GM21360 (cell line): Measurements from ENCODE around the gene TTC9B.

Experiments used
- ATAC-seq: cut with Tn5 transposase; IDR thresholded peaks from one replicate; pipeline ENCODE4 v1.9.1; 2021; ENCODE audit warnings: mild to moderate bottlenecking, moderate library complexity; ENCODE audit not compliant: unreplicated experiment

Gene TTC9B

DNA sequence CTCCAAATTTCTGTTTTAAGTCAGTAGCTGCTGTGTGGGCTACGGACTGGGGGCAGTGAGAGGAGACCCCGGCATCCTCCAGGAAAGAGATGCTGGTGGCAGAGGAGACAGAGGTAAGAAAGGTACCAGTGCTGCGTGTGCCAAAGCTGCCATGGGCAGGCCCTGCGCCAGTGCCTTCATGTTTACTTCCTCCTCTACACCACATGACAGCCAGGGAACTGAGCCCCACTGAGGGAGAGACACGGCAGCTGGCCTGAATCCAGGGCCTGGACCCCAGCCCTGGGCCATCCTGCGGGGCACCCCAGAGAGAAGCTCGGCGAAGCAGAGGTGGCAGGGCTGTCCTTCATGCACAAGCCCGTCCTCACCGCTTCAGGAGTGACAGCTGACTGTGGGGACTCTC lies 31.0 kb upstream of the TTC9B start:
- no peak for ATAC-seq

DNA sequence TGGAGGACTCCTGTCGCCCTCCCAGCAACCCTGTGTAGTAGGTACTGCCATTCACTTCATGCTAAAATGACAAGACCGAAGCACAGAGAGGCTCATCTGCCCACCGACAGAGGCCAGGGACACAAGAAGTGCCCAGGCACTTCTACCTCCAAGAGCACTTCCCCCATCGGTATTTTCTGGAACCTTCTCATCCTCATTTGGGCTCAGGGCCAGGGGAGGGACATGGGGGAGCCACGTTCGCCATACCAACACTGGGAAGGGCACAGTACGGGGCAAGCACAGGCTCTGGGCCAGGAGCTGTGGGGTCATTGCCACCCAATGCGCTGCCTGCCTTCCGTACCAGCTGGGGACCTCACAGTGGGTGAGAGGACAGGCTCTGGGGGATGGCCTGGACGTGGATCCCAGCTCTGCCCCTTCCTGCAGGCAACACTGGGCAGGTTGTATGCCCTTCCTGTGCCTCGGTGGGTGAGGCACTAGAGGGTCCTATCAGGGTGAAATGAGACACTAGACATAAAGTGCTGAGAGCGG lies 29.6 kb upstream of the TTC9B start:
- no peak for ATAC-seq

DNA sequence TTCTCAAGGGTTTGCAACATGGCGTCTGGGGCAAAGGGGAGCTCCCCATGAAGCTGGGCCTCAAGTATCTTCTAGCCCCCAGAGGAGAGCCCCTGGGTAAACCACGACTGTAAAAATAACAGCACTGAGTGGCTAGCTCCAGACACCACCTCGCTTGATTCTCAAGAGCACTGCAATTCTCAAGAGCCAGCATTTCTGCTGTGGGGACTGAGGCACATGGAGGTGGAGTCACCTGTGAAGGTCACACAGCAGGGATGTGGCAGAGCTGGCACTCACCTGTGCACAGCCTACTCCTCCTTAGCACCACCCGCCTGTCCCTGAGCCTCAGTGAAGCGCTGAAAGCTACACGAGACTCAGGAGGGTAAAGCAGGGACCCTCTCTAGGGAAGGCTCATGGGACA lies 29.0 kb upstream of the TTC9B start:
- no peak for ATAC-seq

DNA sequence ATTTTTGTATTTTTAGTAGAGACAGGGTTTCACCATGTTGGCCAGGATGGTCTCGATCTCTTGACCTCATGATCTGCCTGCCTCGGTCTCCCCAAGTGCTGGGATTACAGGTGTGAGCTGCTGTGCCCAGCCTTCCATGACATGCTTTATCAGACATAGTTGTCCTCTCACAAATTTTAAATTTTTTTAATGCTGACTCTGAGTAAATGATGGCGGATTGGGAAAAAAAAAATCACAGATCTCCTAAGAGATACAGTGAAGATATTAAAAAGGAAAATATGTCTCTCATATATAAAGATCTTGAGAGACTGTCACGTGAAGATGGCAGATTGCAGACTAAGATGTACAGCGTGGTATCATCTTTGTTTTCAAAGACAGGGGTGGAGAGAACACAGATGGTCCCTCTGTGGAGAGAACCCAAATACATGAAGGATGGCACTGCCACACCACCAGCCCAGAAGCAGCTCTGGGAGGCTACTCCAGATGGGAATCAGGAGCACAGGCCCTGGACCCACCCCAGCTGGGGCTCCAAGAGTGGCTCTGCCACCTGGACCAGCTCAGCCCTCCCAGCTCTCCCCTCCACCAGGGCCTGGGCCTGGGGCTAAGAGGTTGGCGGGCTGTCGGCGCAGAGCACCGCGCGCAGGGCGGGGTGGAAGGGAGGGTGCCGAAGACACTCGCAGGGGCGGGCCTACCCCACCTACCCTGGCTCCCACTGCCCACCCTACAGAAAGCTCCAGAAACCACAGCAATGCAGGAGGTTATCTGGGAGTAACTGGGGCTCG lies 28.3 kb upstream of the TTC9B start:
- ATAC-seq = no peak

DNA sequence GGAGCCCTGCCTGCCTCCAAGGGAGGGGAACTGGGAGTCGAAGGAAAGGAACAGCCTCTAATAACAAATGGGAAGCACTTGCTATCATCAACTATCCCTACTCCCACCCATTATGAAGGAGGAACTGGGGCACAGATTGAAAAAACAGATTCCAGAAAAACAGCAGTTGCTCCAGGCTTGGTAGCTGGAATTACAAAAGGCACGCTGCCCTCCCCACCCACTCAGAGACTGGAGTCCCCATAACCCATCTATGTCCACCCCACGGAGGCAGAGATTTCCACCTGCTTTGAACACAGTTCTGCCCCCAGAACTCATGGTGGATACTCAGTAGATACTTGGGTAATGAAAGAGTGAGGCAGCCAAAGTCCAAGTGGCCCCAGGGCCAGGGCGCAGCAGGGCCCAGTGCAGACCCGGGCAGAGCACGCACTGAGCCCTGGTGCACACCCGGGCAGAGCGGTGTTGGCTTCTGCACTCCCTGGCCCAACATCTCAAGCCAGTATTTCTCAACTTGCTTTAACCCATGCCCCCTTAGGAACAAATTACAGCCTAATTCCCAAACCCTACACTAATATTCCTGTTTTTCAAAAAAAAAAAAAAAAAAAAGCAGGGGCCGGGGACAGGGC lies 27.4 kb upstream of the TTC9B start:
- no peak for ATAC-seq

DNA sequence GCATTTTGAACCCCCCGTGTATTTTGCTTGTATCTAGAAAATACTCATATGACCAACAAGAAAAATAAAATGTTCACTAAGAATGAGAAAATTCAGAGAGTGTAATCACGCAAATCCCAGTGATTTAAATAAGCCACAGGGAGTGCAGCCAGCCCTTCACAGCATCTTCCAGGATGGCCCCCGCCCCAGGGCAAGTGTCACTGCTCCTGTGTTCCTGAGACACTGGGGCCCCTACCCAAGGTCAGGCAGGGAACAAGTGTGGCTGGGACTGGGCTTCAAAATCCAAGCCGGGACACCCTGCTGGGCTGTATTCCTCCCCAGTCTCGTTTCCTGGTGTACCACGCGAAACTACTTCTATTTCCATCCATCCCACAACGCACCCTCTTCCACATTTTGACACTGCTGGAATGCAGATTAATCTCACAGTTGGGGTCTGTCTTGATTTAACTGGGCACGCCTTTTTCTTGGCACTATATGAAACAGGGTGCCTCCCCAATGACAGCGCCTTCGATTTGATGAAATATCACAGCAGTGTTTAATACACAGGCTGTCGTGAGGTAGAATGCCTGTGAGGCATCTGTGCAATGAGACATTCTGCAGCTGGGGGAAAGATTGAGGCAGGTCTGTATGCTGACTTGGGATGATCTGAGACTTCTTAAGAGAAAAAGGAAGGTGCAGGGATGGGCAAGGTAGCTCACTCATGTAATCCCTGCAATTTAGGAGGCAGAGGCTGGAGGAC lies 26.6 kb upstream of the TTC9B start:
- ATAC-seq = no peak

DNA sequence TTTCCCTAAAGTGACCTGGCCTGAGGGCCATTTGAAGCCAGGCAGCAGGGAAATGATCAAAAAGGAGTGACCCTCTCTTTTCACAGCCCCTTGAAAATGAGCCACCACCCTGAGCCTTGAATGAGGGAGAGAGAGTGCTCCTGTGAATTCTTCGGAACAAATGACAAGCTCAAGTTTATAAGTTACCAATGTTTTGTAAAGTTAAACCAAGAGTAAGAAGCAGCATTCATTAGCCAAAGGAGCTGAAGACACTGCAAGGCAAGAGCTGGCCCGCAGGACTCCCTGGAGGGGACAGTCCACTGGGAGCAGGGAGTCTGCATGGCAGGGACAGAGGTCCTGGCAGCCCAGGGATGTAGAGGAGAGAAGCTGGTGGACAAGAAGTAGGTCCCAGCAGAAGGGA lies 25.0 kb upstream of the TTC9B start:
- no peak for ATAC-seq

DNA sequence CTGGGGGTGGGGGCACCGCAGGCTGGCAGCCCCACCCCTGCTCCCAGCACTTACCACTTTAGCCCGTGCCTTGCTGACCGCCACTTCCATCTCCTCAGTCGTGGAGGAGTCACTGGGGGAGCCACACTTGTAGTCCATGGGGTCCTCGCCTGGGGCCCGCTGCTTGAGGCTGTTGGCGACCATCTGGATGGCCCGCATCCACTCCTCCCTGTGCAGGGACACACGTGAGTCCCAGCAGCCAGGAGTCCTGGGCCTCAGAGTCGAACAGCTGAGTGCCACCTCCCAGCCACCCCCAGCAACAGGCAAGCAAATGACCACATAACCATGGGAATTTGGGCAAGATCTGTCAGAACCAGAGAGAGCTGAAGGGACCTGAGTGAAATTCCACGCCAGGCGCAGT lies 24.3 kb upstream of the TTC9B start:
- ATAC-seq = no peak

DNA sequence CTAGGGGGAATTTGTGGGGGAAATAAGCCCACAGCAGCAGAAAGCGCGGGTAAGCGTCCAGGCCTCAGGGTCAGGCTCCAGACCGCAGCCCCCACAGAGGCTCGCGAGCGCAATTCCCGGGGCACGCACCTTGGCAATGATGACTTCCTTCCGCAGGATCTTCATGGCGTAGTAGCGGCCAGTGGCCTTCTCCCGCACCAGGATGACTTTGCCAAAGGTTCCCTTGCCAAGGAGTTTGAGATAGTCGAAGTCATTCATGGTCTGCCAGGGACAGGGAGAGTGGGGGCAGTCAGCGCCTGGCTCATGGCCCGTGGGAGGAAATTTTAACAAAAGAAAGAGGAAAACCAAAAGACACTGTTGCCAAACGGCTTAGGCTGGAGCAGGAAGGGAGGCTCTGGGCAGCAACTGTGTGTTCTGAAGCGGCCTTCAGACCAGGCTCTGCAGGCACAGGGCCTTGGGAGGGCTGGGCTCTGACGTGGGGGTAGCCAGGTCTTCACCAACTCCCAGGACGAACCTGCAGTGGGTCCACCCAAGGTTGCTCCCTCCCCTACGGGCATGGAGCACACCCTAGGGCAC lies 23.7 kb upstream of the TTC9B start:
- ATAC-seq = no peak

DNA sequence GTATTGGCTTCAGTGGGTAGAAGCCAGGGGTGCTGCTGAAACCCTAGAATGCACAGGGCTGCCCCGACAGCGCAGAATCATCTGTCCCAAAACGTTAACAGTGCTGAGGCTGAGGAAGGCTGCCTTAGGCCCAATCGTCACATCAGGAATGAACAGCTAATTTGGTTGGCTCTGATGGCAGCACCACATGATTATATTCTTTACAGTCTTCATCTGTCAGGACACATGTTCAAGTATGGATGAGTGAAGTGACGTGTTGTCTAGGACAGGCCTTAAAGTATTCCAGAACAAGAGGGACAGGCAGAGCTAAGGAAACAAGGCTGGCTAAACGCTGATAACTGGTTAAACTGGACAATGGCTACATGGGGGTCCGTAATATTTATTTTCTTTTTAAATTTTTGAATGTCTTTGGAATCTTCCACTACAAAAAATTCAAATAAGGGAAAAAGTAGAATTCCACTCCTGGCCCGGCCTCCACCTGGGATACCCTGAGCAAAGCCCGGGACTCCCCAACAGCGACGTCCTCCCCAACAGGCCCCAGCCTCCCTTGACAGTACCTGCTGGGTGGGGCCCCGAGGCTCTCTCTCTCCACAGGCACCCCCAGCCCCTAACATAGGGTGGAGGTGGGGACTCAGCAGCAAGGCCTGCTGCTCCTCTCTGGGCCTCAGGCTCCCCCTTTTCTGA lies 23.1 kb upstream of the TTC9B start:
- no peak for ATAC-seq

DNA sequence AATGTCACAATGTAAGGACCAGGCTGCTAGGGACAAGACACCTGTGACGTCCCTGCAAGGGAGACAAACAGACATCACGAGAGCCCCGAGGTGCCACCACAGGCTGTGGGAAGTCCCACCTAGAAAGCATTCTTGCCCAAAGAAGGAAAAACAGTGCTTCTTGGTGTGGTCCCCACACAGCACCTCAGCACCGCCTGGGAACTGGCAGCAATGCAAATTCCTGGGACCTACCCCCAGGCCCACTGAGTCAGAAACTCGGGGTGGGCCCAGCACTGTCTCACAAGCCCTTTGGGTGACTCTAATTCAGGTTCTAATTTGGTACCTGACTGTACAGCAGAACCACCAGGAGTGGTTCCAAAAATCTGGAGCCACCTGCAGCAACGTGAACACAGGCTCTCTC lies 22.1 kb upstream of the TTC9B start:
- ATAC-seq = no peak

DNA sequence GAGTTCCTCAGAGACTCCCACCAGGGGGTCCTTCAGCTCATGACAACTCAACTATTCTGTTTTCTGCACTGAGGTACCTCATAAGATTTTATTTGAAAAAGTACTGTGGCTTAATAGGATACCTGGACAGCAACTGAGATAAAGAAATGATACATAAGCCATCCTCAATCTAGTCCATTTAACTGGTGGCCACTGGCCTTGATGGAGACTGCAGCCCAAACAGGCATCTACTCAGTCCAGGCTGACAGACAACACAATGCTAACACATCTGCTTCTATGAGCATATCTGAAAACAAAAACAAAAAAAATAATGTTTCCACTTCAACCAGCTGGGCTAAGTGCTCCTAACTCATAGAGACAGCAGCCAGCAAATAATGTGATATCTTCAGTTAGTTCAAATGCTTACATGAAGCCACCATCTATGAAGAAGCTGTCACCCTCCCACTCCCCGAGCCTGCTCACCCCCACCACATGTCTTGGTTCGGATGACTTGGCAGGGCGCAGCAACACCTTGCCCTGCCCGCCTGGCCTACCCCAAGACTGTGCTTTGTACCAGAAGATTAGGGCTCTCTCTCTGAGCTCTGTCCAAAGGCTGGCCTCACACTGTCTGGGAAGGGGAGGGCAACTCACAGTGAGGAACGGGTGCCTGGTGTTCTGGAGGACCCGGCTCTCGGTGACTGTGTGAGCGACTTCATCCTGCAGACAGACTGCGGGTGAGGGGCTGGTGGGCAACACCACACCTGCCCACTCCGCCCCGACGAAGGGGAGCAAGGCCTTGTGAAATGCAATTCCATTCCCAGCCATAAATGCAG lies 21.4 kb upstream of the TTC9B start:
- ATAC-seq = no peak

DNA sequence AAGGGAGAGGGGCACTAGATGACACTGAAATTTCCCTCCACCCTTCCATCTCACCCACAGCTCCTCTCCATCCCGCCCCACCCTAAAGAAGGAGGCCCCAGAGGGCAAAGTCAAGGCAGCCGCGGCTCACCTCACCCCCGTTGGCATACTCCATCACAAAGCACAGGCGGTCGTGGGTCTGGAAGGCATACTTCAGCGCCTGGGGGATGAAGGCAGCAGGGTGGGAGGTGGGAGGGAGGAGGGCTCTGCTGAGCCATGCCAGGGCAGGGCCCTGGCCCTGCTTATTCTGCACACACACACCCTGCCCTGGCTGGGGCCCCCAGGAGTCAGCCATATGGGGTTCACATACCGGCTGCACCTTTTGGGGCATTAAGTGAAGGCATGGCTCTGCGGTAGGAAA lies 20.6 kb upstream of the TTC9B start:
- ATAC-seq = no peak

DNA sequence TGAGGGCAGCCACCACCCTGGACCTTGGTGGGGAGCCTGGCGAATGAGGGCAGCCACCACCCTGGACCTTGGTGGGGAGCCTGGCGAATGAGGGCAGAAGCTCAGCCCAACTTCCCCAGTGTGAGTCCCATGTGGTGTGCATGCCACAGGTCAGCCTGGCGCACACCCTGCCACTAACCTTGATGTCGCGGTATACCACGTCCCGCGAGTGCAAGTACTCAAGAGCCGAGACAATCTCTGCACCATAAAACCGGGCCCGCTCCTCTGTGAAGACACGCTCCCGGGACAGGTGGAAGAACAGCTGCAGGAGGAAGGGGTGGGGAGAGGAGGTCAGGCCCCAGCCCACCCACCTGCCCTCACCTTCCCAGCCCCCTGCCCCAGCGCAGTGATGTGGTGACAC lies 19.6 kb upstream of the TTC9B start:
- no peak for ATAC-seq

DNA sequence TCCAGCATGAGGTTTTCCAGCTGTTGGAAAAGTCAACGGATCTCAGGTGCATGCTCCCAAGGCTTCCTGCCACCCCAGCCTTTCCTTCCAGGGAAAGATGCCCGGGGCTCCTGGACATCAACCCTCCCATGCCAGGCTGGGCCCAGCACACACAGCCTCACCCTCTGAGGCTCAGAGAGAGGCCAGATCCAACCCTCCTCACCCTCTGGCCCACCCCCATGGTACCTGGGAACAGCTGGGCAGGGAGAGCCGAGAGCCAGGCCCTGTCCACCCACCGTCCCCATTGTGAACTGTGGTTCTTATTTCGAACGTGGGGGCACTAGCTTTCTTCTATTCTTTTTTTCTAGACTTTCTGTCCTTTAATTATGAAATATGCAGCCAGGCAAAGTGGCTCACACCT lies 18.2 kb upstream of the TTC9B start:
- ATAC-seq = no peak

DNA sequence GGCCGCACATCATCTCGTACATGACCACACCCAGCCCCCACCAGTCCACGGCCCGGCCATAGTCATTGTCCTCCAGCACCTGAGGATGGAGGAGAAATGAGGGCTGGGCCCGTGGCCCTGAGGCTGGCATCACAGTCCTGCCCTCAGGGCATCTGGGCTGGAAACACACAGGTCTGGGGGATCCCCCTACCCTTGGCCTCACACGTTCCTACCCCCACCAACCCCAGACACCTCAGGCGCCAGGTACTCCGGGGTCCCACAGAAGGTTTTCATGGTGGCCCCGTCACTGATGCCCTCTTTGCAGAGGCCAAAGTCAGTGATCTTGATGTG lies 17.8 kb upstream of the TTC9B start:
- no peak for ATAC-seq

DNA sequence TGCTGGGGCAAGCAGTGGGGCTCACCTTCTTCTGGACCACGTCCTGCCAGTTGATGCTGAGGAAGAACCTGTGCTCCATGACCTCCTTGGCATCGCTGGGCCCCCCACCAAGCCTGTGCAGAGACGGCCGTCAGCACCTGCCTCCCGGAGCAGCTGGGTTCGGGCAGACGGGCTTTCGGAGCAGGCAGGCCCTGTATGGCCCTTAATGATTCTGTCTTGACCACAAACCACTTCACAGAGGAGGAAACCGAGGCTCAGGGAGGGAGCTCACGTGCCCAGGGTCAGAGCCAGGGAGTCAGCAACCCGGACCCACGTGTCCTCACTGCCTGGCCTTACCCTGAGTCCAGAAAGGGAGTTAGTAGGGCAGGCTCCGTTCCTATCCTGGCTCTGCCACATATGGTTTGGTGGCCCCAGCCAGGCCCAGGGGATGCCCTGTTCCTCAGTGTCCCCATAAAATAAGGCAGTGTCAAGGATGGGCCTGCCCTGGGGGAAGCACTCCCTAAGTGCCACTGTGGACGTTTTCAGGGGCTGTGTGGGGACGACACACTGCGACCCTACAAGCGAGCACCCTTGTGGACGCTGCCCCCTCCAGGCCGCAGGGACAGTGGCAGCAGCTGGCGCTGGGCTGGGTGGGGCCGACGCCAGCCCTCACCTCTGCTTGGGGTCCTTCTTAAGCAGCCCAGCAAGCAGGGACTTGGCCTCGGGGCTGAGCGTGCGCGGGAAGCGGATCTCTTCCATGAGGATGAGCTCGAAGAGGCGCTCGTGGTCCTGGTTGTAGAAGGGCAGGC lies 17.2 kb upstream of the TTC9B start:
- ATAC-seq = no peak

DNA sequence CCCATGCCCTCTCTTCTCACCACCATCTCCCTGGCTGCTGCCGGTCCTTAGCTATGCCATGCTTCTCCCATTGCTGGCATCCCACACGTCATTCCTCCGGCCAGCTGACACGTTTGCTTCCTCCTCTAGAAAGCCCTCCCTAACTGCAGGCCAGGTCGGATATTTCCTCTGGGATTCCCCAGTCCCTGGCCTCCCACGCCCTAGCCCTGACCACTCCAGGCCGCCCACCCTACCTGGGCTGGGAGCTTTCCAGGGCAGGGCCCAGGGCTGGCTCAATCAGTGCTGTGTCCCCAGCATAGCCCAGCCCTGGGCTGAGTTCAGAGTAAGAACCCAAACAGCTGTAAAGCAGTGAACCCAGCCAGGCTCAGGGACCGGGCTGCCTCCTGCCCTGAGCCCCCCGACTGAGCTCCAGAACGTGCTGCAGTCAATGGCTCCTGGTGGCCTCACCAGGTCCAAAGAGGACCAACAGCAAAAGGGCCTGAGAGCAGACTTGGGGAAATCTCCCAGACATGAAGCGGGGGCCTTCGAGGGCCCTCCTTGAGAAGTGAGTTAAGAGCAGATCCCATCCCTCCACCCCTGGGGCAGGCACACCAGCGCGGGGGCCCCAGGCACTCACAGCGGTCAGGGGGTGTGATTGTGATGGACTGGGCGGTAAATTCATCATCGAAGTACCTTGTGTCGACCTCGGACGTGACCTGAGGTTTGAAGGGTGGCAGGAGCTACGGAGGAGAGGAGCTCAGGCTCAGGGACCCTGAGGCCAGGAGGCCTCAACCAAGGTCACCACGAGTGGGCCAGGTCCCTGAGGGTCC lies 16.4 kb upstream of the TTC9B start:
- no peak for ATAC-seq
